ENCODE measurements around the gene SMYD3.
A peak's percentile ranks its signal among the peaks of the same experiment; 100 is the strongest.

The SMYD3 gene

DNA sequence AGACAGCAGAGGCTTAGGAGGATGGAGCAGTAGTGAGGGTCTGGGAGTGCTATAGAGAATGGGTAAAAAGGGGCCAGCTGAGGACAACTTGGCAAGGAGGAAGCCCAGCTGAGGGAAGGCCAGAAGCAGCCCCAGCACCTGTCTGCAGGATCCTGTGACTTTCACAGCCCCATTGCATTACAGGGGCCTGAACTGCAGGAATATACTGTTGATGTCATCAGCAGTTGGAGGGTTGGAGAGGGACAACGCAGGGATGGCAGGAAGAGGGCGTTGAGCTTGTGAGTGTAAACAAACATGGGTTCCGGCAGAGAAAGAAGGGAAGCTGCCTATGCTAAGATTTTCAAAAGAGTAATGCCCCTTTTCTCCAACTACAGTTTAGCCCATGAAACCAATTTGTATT, 628.5 kb downstream of the SMYD3 start:
- H3K4me3 ChIP-seq (ENCODE audit: low read depth in 1 of 2, low read length in 2 of 2): no peak overlapping the region
- H3K4me1 ChIP-seq (ENCODE audit: control insufficient read depth in 1 of 2, insufficient read depth in 2 of 2, low read length in 2 of 2): peaks cover 0 to 17% of the 10 kb centered on the region in 2 donors
- H3K9me3 ChIP-seq (ENCODE audit: control insufficient read depth in 1 of 2, low read length in 2 of 2): no peaks in the 10 kb centered on the region
- H3K36me3 ChIP-seq (ENCODE audit: control insufficient read depth in 1 of 2, insufficient read depth in 2 of 2, low read length in 2 of 2): no peaks in the 10 kb centered on the region
- no peaks in the 10 kb centered on the region for H3K27me3 ChIP-seq (ENCODE audit: low read depth, low read length)
- no peak overlapping the region for H3K27ac ChIP-seq (ENCODE audit: low read length)

- H3K36me3 ChIP-seq (ENCODE audit: control insufficient read depth in 1 of 2, insufficient read depth in 2 of 2, low read length in 2 of 2): no peaks in the 10 kb centered on the region
- no peaks in the 10 kb centered on the region for H3K27me3 ChIP-seq (ENCODE audit: low read depth, low read length)
- H3K27ac ChIP-seq (ENCODE audit: low read length): no peak overlapping the region
- H3K9me3 ChIP-seq (ENCODE audit: control insufficient read depth in 1 of 2, low read length in 2 of 2): no peaks in the 10 kb centered on the region
- peaks cover 0 to 17% of the 10 kb centered on the region in 2 donors for H3K4me1 ChIP-seq (ENCODE audit: control insufficient read depth in 1 of 2, insufficient read depth in 2 of 2, low read length in 2 of 2)
- H3K4me3 ChIP-seq (ENCODE audit: low read depth in 1 of 2, low read length in 2 of 2): no peak overlapping the region
Measured at GRCh38 chr1:245877976-245878375, 629.1 kb downstream of the SMYD3 start.

GRCh38 chr1:245876586-245876985, 630.5 kb downstream of the SMYD3 start:
- Histone ChIP-seq H3K27me3 (ENCODE audit: low read depth, low read length) (no peaks in the 10 kb centered on the region), H3K9me3 (ENCODE audit: control insufficient read depth in 1 of 2, low read length in 2 of 2) (no peaks in the 10 kb centered on the region), H3K4me1 (ENCODE audit: control insufficient read depth in 1 of 2, insufficient read depth in 2 of 2, low read length in 2 of 2) (peaks cover 2 to 17% of the 10 kb centered on the region in 2 donors), H3K27ac (ENCODE audit: low read length) (no peak overlapping the region), H3K4me3 (ENCODE audit: low read depth in 1 of 2, low read length in 2 of 2) (no peak overlapping the region), H3K36me3 (ENCODE audit: control insufficient read depth in 1 of 2, insufficient read depth in 2 of 2, low read length in 2 of 2) (no peaks in the 10 kb centered on the region)

GRCh38 chr1:245875581-245876261, 631.4 kb downstream of the SMYD3 start:
- H3K9me3 ChIP-seq (ENCODE audit: control insufficient read depth in 1 of 2, low read length in 2 of 2): no peaks in the 10 kb centered on the region
- no peak overlapping the region for H3K4me3 ChIP-seq (ENCODE audit: low read depth in 1 of 2, low read length in 2 of 2)
- no peaks in the 10 kb centered on the region for H3K27me3 ChIP-seq (ENCODE audit: low read depth, low read length)
- peaks cover 2 to 17% of the 10 kb centered on the region in 2 donors for H3K4me1 ChIP-seq (ENCODE audit: control insufficient read depth in 1 of 2, insufficient read depth in 2 of 2, low read length in 2 of 2)
- H3K36me3 ChIP-seq (ENCODE audit: control insufficient read depth in 1 of 2, insufficient read depth in 2 of 2, low read length in 2 of 2): no peaks in the 10 kb centered on the region
- H3K27ac ChIP-seq (ENCODE audit: low read length): peak overlapping the region; percentile 41

DNA sequence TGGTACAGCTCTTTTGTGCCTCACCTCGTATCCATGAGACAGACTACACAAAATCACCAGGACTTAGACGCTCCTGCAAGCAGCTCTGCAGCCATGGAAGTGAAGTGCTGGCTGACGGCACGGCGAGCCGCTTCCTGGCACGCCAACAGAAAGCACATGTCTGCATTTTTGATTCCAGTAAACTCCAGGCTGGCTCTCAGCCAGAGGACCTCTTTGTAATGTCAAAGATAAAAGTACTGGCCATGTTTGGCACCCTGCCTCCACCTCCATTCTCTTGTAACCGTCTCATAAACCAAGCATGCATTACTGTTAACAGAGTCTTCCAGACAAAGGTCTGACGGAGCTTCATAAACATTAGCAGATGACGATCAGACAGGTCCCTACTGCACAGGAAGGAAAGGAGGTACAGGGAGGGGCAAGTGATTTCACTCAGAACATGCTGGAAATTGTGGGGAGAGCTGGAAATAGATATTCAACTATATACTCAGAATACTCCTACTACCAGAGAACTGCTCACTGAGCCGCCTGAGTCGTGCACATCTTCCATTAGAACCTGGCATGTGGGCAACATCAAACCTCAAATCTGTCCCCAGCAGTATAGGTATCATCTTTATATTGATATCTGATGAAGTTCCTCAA, 632.0 kb downstream of the SMYD3 start:
- peak overlapping the region; percentile 41 for H3K27ac ChIP-seq (ENCODE audit: low read length)
- H3K27me3 ChIP-seq (ENCODE audit: low read depth, low read length): no peaks in the 10 kb centered on the region
- no peak overlapping the region for H3K4me3 ChIP-seq (ENCODE audit: low read depth in 1 of 2, low read length in 2 of 2)
- no peaks in the 10 kb centered on the region for H3K36me3 ChIP-seq (ENCODE audit: control insufficient read depth in 1 of 2, insufficient read depth in 2 of 2, low read length in 2 of 2)
- H3K4me1 ChIP-seq (ENCODE audit: control insufficient read depth in 1 of 2, insufficient read depth in 2 of 2, low read length in 2 of 2): peaks cover 2 to 17% of the 10 kb centered on the region in 2 donors
- H3K9me3 ChIP-seq (ENCODE audit: control insufficient read depth in 1 of 2, low read length in 2 of 2): no peaks in the 10 kb centered on the region

- H3K36me3 ChIP-seq (ENCODE audit: control insufficient read depth in 1 of 2, insufficient read depth in 2 of 2, low read length in 2 of 2): no peaks in the 10 kb centered on the region
- no peak overlapping the region for H3K27ac ChIP-seq (ENCODE audit: low read length)
- no peaks in the 10 kb centered on the region for H3K27me3 ChIP-seq (ENCODE audit: low read depth, low read length)
- no peak overlapping the region for H3K4me3 ChIP-seq (ENCODE audit: low read depth in 1 of 2, low read length in 2 of 2)
- no peaks in the 10 kb centered on the region for H3K9me3 ChIP-seq (ENCODE audit: control insufficient read depth in 1 of 2, low read length in 2 of 2)
- peaks cover 2 to 17% of the 10 kb centered on the region in 2 donors for H3K4me1 ChIP-seq (ENCODE audit: control insufficient read depth in 1 of 2, insufficient read depth in 2 of 2, low read length in 2 of 2)
Measured at GRCh38 chr1:245873883-245874671, 633.0 kb downstream of the SMYD3 start.

DNA sequence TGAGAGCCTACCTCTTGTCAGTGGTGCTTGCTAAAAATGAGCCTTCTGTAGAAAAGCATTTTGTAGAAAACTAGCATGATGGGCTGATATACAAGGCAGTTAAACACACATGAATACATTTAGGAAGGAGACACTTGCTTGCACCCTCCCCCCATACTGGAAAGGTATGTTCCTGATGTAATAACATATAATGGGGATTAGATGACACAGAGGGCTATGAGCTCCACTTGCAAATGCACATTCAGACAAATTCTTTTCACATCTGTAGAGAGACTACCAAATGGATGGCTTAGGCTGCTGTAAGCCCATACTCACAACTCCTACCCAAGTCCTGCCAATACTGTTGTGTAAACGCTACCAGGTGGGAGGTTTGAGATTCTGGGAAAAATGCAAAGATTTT, 634.0 kb downstream of the SMYD3 start:
- Histone ChIP-seq H3K4me1 (ENCODE audit: control insufficient read depth in 1 of 2, insufficient read depth in 2 of 2, low read length in 2 of 2) (peaks cover 2 to 17% of the 10 kb centered on the region in 2 donors), H3K27me3 (ENCODE audit: low read depth, low read length) (no peaks in the 10 kb centered on the region), H3K9me3 (ENCODE audit: control insufficient read depth in 1 of 2, low read length in 2 of 2) (no peaks in the 10 kb centered on the region), H3K27ac (ENCODE audit: low read length) (no peak overlapping the region), H3K4me3 (ENCODE audit: low read depth in 1 of 2, low read length in 2 of 2) (no peak overlapping the region), H3K36me3 (ENCODE audit: control insufficient read depth in 1 of 2, insufficient read depth in 2 of 2, low read length in 2 of 2) (no peaks in the 10 kb centered on the region)

DNA sequence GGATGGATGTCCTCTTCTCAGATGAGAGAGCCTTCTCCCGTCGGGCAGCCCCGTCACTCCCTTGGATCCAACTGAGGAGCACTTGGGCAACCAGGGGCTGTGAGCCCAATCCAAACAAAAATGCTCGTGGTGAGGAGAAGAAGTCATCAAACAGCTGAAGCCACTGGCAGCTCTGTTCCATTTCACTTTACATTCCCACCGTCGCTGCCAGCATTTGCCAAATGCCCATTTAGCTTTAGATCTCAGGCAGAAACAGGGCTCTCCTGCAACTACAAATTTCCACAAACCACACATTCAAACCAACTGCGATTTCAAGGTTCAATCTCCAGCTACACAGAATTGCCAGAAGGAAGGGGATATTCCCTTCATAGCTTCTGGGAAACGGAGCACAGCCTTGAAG, 634.6 kb downstream of the SMYD3 start:
- Histone ChIP-seq H3K4me3 (ENCODE audit: low read depth in 1 of 2, low read length in 2 of 2) (no peak overlapping the region), H3K36me3 (ENCODE audit: control insufficient read depth in 1 of 2, insufficient read depth in 2 of 2, low read length in 2 of 2) (no peaks in the 10 kb centered on the region), H3K27me3 (ENCODE audit: low read depth, low read length) (no peaks in the 10 kb centered on the region), H3K4me1 (ENCODE audit: control insufficient read depth in 1 of 2, insufficient read depth in 2 of 2, low read length in 2 of 2) (peaks cover 2 to 17% of the 10 kb centered on the region in 2 donors), H3K27ac (ENCODE audit: low read length) (no peak overlapping the region), H3K9me3 (ENCODE audit: control insufficient read depth in 1 of 2, low read length in 2 of 2) (no peaks in the 10 kb centered on the region)

GRCh38 chr1:245871915-245872314, 635.2 kb downstream of the SMYD3 start:
- Histone ChIP-seq H3K4me3 (ENCODE audit: low read depth in 1 of 2, low read length in 2 of 2) (no peak overlapping the region), H3K36me3 (ENCODE audit: control insufficient read depth in 1 of 2, insufficient read depth in 2 of 2, low read length in 2 of 2) (no peaks in the 10 kb centered on the region), H3K4me1 (ENCODE audit: control insufficient read depth in 1 of 2, insufficient read depth in 2 of 2, low read length in 2 of 2) (peaks cover 2 to 17% of the 10 kb centered on the region in 2 donors), H3K27me3 (ENCODE audit: low read depth, low read length) (no peaks in the 10 kb centered on the region), H3K9me3 (ENCODE audit: control insufficient read depth in 1 of 2, low read length in 2 of 2) (no peaks in the 10 kb centered on the region), H3K27ac (ENCODE audit: low read length) (no peak overlapping the region)

DNA sequence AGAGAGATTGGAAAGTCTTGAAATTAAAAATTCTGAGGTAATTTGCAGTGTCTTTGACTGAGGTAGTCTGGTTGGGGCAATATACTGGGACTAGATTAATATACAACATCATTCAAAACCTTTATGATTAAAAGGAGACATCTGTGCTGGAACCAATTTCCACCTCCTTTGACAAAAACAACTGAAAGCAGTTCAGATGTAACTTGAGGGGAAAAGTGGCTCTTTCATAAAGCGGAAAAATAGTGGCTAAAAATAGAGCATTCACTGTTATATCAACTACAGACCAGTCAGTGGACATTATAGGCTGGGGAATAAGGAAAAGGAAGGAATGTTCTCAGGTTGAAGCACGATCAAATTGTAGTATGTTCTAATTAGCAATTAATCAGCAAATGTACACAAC, 635.9 kb downstream of the SMYD3 start:
- no peaks in the 10 kb centered on the region for H3K36me3 ChIP-seq (ENCODE audit: control insufficient read depth in 1 of 2, insufficient read depth in 2 of 2, low read length in 2 of 2)
- no peaks in the 10 kb centered on the region for H3K9me3 ChIP-seq (ENCODE audit: control insufficient read depth in 1 of 2, low read length in 2 of 2)
- no peak overlapping the region for H3K27ac ChIP-seq (ENCODE audit: low read length)
- H3K4me3 ChIP-seq (ENCODE audit: low read depth in 1 of 2, low read length in 2 of 2): no peak overlapping the region
- H3K4me1 ChIP-seq (ENCODE audit: control insufficient read depth in 1 of 2, insufficient read depth in 2 of 2, low read length in 2 of 2): peaks cover 2 to 17% of the 10 kb centered on the region in 2 donors
- no peaks in the 10 kb centered on the region for H3K27me3 ChIP-seq (ENCODE audit: low read depth, low read length)

- no peaks in the 10 kb centered on the region for H3K36me3 ChIP-seq (ENCODE audit: control insufficient read depth in 1 of 2, insufficient read depth in 2 of 2, low read length in 2 of 2)
- no peaks in the 10 kb centered on the region for H3K27me3 ChIP-seq (ENCODE audit: low read depth, low read length)
- no peak overlapping the region for H3K4me3 ChIP-seq (ENCODE audit: low read depth in 1 of 2, low read length in 2 of 2)
- peaks cover 2 to 15% of the 10 kb centered on the region in 2 donors for H3K4me1 ChIP-seq (ENCODE audit: control insufficient read depth in 1 of 2, insufficient read depth in 2 of 2, low read length in 2 of 2)
- no peaks in the 10 kb centered on the region for H3K9me3 ChIP-seq (ENCODE audit: control insufficient read depth in 1 of 2, low read length in 2 of 2)
- H3K27ac ChIP-seq (ENCODE audit: low read length): no peak overlapping the region
Measured at GRCh38 chr1:245870698-245871097, 636.4 kb downstream of the SMYD3 start.

Measured in muscle layer of duodenum (tissue), 2 donors.